Bronchial epithelial cell (primary cell): ENCODE data around the gene LRP1B. TPM values are rescaled to one million over a fixed set of nuclear protein-coding genes. Genes with fewer than 3 reads are reported as not detected.

Experiments used
- DNase-seq: peaks from one replicate; pipeline ENCODE4 v3.0.0-alpha.2; 2010; ENCODE audit warnings: low read depth
- FAIRE-seq: peaks from 2 replicates; lab custom pipeline; 2011; peaks lifted over from hg19 to GRCh38; lab: Jason Lieb, UNC
- H3K27me3 ChIP-seq: 2 replicates; pipeline ENCODE4 v1.5.1; 2011; ENCODE audit warnings: low read length; ENCODE audit not compliant: control insufficient read depth, insufficient read depth
- H3K36me3 ChIP-seq: 2 replicates; pipeline ENCODE4 v1.5.1; 2011; ENCODE audit warnings: low read length; ENCODE audit not compliant: control insufficient read depth, insufficient read depth
- H3K4me3 ChIP-seq: 2 replicates; pipeline ENCODE4 v1.5.1; 2011; ENCODE audit warnings: mild to moderate bottlenecking, low read depth, low read length, control low read depth
- total RNA-seq: library from RNA; depleted of rRNA; stranded (reverse); fragments of >200 nt; gene quantifications from 2 replicates; pipeline ENCODE4 v1.2.1, GENCODE V29; 2014
- TF ChIP-seq, protein P1 (sequence below): IDR thresholded peaks from 2 replicates; pipeline ENCODE4 v1.5.1; 2011; ENCODE audit warnings: mild to moderate bottlenecking, moderate library complexity, low read length, control low read depth, inconsistent platforms; ENCODE audit not compliant: insufficient read depth, severe bottlenecking

LRP1B gene
- total RNA-seq, 1 donor from 2014 or later = under 0.01 TPM

DNA sequence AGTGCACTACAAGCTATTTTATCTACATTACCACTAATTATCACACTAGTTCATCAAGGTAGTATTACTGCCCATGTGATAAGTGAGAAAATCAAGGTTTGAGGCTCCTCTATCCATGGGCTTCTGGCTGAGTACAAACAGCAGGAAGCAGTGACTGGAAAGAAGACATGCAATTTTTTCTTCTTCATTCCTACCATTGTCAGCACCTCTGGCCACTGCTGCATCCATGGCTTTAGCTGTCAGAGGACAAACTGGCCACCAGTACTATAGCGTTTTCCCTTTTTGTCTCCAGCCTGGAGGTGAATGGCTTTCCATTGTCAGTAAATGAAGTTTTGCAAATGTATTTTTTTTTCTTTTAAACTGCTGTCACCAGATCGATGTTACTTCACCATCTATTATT, 674.9 kb downstream of the LRP1B start:
- DNase-seq (no peak), FAIRE-seq (no peak)
- Histone ChIP-seq H3K36me3 (no peaks in the 10 kb centered on the region), H3K4me3 (no peak overlapping the region), H3K27me3 (no peaks in the 10 kb centered on the region)
- TF ChIP-seq, protein P1, sequence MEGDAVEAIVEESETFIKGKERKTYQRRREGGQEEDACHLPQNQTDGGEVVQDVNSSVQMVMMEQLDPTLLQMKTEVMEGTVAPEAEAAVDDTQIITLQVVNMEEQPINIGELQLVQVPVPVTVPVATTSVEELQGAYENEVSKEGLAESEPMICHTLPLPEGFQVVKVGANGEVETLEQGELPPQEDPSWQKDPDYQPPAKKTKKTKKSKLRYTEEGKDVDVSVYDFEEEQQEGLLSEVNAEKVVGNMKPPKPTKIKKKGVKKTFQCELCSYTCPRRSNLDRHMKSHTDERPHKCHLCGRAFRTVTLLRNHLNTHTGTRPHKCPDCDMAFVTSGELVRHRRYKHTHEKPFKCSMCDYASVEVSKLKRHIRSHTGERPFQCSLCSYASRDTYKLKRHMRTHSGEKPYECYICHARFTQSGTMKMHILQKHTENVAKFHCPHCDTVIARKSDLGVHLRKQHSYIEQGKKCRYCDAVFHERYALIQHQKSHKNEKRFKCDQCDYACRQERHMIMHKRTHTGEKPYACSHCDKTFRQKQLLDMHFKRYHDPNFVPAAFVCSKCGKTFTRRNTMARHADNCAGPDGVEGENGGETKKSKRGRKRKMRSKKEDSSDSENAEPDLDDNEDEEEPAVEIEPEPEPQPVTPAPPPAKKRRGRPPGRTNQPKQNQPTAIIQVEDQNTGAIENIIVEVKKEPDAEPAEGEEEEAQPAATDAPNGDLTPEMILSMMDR = no peak

DNA sequence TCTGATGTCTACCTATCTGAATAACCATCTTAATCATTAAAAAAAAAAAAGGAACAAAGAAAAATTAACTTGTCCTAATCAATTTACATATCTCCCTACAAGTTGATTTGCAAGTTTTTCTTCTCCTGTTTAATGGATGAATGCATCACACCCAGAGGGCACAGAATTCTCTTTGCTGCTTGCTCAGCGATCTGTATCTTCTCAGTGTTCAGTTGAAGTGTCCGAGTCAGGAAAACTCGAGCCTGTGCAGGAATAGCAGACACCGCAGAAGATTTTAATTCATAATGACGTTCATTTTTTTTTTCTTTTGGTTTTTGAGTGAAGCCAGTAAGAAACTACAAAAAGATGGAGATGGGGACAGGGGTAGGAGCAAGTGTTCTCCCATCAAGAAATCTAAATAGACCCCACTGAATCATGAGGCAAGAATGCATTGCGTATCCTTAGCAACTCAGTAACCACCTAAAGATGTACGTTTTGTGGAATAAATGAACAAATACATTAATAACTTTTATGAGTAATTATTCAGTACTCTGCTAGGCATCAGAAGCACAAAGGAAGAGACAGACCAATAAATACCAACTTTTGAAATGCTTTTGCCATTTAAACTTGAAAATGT, 675.5 kb downstream of the LRP1B start:
- Histone ChIP-seq H3K36me3 (no peaks in the 10 kb centered on the region), H3K27me3 (no peaks in the 10 kb centered on the region), H3K4me3 (no peak overlapping the region)
- FAIRE-seq (no peak), DNase-seq (no peak)
- TF ChIP-seq, protein P1 = no peak

DNA sequence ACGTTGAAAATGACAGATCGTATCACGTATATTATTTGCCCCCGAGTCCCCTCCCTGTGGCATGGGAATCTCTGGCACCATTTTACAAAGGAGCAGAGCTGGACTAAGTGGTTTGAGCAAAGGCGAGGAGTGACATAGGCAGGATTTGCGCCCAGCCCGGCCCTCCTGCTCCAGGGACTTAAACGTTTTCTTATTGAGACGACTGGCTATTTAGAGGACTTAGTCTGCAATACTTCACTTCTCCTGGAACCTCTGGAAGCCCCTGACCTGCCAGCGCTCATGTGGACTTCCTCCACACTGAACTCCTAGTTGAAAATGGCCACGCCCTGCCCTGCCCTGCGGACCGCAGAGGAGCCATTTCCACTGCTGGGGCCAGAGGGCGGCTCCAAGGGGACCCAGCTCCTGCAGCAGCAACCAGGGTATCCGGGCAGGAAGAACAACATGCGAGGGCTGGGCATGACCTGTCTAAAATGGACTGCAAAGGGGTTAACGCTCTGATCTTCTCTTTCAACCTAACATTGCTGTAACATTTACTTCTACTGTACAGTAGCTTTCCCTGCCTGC, 690.7 kb downstream of the LRP1B start:
- no peak for DNase-seq
- Histone ChIP-seq H3K27me3 (no peaks in the 10 kb centered on the region), H3K36me3 (no peaks in the 10 kb centered on the region), H3K4me3 (no peak overlapping the region)
- no peak for FAIRE-seq
- TF ChIP-seq, protein P1 = no peak

DNA sequence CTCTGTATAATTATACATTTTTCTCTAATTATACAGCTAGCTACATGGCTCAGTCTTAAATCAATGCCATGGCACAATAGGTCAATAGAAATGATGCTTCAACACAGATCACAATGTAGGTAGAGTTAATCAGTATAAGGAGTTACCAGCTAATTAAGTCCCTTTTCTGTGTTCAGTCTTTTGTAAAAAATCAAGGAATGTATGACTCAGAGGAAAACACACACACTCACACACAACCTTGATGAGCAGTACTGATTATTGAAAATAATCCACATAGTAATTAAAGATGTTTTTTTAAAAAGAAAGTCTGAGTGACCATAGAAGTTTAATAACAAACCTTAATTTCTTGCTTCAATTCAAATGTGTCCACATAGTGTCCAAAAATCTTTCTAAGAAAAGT, 691.3 kb downstream of the LRP1B start:
- FAIRE-seq (no peak), DNase-seq (peak; percentile 12)
- Histone ChIP-seq H3K27me3 (no peaks in the 10 kb centered on the region), H3K36me3 (no peaks in the 10 kb centered on the region), H3K4me3 (no peak overlapping the region)
- TF ChIP-seq, protein P1 = no peak

DNA sequence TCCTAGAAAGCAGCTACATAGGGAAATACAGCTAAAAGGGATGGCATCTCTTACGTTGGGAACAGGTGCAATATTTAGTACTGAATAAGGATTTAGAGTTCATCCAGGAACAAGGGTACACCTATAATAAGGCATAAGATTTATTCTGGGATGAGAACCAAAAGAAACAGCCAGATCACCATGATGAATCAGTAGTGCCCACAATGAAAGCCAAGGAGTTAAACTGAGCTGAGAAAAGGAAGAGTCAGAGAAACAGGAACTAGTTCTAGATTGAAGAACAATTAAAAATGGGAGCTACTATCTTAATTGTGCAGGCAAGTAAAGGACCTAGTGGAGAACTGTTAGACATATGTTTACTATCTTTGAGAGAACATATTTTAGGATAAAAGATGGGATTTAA, 692.3 kb downstream of the LRP1B start:
- no peaks in the 10 kb centered on the region for H3K36me3 ChIP-seq
- DNase-seq (no peak), FAIRE-seq (no peak)
- no peak overlapping the region for H3K4me3 ChIP-seq
- H3K27me3 ChIP-seq = no peaks in the 10 kb centered on the region
- TF ChIP-seq, protein P1 = no peak

DNA sequence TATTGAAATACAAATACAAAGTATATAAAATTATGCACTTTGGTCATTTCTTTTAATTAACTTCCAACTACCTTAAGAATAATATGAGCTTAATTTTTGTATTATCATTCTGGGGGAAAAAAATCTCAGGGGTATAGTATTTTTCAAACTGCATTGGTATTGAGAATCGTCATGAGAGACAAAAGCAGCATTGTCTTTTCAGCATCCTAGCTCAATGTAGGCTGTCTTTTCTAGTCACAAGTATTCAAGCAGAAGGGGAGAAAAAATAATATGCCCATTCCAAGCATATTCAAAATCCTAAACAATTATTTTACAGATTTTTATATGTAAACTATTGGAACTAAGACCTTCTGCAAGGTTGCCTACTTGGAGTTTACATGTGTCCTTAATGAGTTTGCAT, 693.3 kb downstream of the LRP1B start:
- Histone ChIP-seq H3K27me3 (no peaks in the 10 kb centered on the region), H3K36me3 (no peaks in the 10 kb centered on the region), H3K4me3 (no peak overlapping the region)
- no peak for DNase-seq
- FAIRE-seq = no peak
- TF ChIP-seq, protein P1 = no peak
